ENCODE results near the gene SHROOM2. TPM values are rescaled to one million over a fixed set of nuclear protein-coding genes. Genes with fewer than 3 reads are reported as not detected.
A peak's percentile ranks its signal among the peaks of the same experiment; 100 is the strongest.

SHROOM2 gene
- total RNA-seq, 2 donors from 2014 or later = 3.9 to 7.8 TPM

GRCh38 chrX:9880870-9881269, 94.6 kb downstream of the SHROOM2 start:
- Histone ChIP-seq H3K9me3 (no peaks in the 10 kb centered on the region), H3K4me1 (no peaks in the 10 kb centered on the region), H3K27me3 (no peaks in the 10 kb centered on the region), H3K36me3 (no peaks in the 10 kb centered on the region), H3K27ac (no peak overlapping the region), H3K9ac (ENCODE audit: low read depth in 2 of 2, low read length in 2 of 2) (no peak overlapping the region), H3K4me3 (no peak overlapping the region)
- TF ChIP-seq CTCF (IDR thresholded peaks at IDR 0.05) = no peak
- no peak for DNase-seq
- intact Hi-C loops (cut with DNase I) = no loop called here

- TF ChIP-seq CTCF (IDR thresholded peaks at IDR 0.05) = no peak
- no peaks in the 10 kb centered on the region for H3K4me1 ChIP-seq
- intact Hi-C loops (cut with DNase I) = no loop called here
- H3K9ac ChIP-seq (ENCODE audit: low read depth in 2 of 2, low read length in 2 of 2) = no peak overlapping the region
- H3K4me3 ChIP-seq = no peak overlapping the region
- DNase-seq = no peak
- no peak overlapping the region for H3K27ac ChIP-seq
- H3K9me3 ChIP-seq = no peaks in the 10 kb centered on the region
- no peaks in the 10 kb centered on the region for H3K36me3 ChIP-seq
- H3K27me3 ChIP-seq = no peaks in the 10 kb centered on the region
Measured at GRCh38 chrX:9882669-9883446, 96.6 kb downstream of the SHROOM2 start.

- H3K4me3 ChIP-seq = no peak overlapping the region
- no peaks in the 10 kb centered on the region for H3K4me1 ChIP-seq
- no peak for DNase-seq
- H3K27ac ChIP-seq = no peak overlapping the region
- no peaks in the 10 kb centered on the region for H3K36me3 ChIP-seq
- no peak for TF ChIP-seq CTCF (IDR thresholded peaks at IDR 0.05)
- no peaks in the 10 kb centered on the region for H3K9me3 ChIP-seq
- intact Hi-C loops (cut with DNase I) = no loop called here
- H3K27me3 ChIP-seq = no peaks in the 10 kb centered on the region
- H3K9ac ChIP-seq (ENCODE audit: low read depth in 2 of 2, low read length in 2 of 2) = no peak overlapping the region
Measured at GRCh38 chrX:9884031-9884779, 98.0 kb downstream of the SHROOM2 start.

- H3K4me1 ChIP-seq = no peaks in the 10 kb centered on the region
- H3K9me3 ChIP-seq = no peaks in the 10 kb centered on the region
- no peak overlapping the region for H3K27ac ChIP-seq
- intact Hi-C loops (cut with DNase I) = loop anchor here (5.0 kb wide), 1 partner anchor 232 kb away; no protein-coding TSS in a partner anchor
- no peaks in the 10 kb centered on the region for H3K27me3 ChIP-seq
- no peak overlapping the region for H3K4me3 ChIP-seq
- no peaks in the 10 kb centered on the region for H3K36me3 ChIP-seq
- peak; percentile 42 for TF ChIP-seq CTCF (IDR thresholded peaks at IDR 0.05)
- DNase-seq = peak; percentile 57
- H3K9ac ChIP-seq (ENCODE audit: low read depth in 2 of 2, low read length in 2 of 2) = no peak overlapping the region
Measured at GRCh38 chrX:9885150-9885549, 98.9 kb downstream of the SHROOM2 start.

GRCh38 chrX:9887659-9888297, 101.5 kb downstream of the SHROOM2 start:
- no peak for DNase-seq
- intact Hi-C loops (cut with DNase I) = loop anchor here (5.0 kb wide), 1 partner anchor 230 kb away; no protein-coding TSS in a partner anchor
- no peaks in the 10 kb centered on the region for H3K27me3 ChIP-seq
- no peak for TF ChIP-seq CTCF (IDR thresholded peaks at IDR 0.05)
- H3K9me3 ChIP-seq = no peaks in the 10 kb centered on the region
- H3K27ac ChIP-seq = no peak overlapping the region
- H3K4me3 ChIP-seq = no peak overlapping the region
- H3K4me1 ChIP-seq = no peaks in the 10 kb centered on the region
- no peak overlapping the region for H3K9ac ChIP-seq (ENCODE audit: low read depth in 2 of 2, low read length in 2 of 2)
- no peaks in the 10 kb centered on the region for H3K36me3 ChIP-seq

Measured in colonic mucosa (tissue), 4 donors.